PFSK-1 (cell line): ENCODE data around the gene SEC14L5.

Experiments used
- POLR2AphosphoS5 ChIP-seq: IDR thresholded peaks from 2 replicates; pipeline ENCODE4 v1.6.1; 2012; ENCODE audit warnings: low read depth, mild to moderate bottlenecking, control low read depth, low read length, moderate library complexity
- TAF1 ChIP-seq: IDR thresholded peaks from 2 replicates; pipeline ENCODE4 v1.6.1; 2012; ENCODE audit warnings: low read length, control low read depth, borderline replicate concordance; ENCODE audit not compliant: insufficient read depth

DNA sequence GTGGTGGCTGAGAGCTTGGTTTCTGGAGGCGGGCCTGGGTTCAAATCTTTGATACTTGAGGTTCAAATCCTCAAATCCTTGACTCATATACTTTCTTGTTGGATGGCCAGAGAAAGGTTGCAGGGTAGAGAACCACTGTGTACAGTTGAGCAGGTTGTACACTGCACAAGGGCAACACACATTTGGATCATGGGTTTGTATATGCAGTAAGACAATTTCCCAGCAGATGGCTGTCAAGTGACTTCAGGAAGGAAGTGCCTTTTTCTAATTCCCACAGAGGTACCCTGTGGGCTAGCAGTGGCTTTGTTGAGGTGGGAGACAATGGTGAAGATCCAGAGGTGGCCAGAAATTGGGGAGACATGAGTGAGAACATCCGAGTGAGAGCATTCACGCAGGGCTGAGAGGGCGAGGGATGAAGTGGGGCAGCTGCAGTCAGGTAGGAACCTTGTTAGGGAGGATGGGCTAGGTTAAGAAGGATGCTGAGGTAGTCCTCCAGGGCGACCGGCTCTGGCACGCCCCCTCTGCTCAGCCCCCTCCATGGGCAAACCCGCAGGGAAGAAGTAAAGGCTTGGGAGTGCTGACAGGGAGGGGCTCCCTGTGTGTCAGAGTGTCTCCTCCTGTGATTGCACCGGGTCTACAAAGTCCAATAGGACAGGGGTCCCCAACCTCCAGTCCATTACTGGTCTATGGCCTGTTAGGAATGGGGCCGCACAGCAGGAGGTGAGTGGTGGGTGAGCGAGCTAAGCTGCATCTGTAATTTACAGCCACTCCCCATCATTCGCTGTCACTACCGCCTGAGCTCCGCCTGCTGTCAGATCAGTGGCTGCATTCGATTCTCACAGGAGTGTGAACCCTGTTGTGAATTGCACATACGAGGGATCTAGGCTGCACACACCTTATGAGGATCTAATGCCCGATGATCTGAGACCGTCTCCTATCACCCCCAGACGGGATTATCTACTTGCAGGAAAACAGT lies 104.9 kb downstream of the SEC14L5 start:
- TF ChIP-seq POLR2AphosphoS5 (no peak), TAF1 (no peak)
